K562 (cell line): Measurements from ENCODE around the gene SEC22A. TPM values are rescaled to one million over a fixed set of nuclear protein-coding genes. Genes with fewer than 3 reads are reported as not detected.

Source experiments
- HDAC8 ChIP-seq: fragments of 450-650 bp; IDR thresholded peaks from 2 replicates; pipeline ENCODE4 v1.6.1; 2016; ENCODE audit warnings: mild to moderate bottlenecking, missing genetic modification characterization, moderate library complexity, missing compliant biosample characterization
- HNRNPUL1 ChIP-seq: fragments of 200-400 bp; formaldehyde crosslinking; IDR thresholded peaks from 2 replicates; pipeline ENCODE4 v1.6.1; 2017; ENCODE audit warnings: low read length
- IRF2 ChIP-seq: sonication (generic); formaldehyde crosslinking; IDR thresholded peaks from 2 replicates; pipeline ENCODE4 v1.8.1; 2022; ENCODE audit warnings: mild to moderate bottlenecking, missing genetic modification reagents
- JUND ChIP-seq, 2 experiments: IDR thresholded peaks; 2 replicates in 1 of 2; 3 replicates in 1 of 2; pipeline ENCODE4 v1.6.1; 2011; ENCODE audit warnings: borderline replicate concordance in 2 of 2, low read depth in 2 of 2, low read length in 2 of 2, improper control_type of control experiment in 1 of 2, missing biosample characterization in 1 of 2, missing genetic modification characterization in 1 of 2, missing genetic modification reagents in 1 of 2
- KLF13 ChIP-seq: fragments of 450-650 bp; IDR thresholded peaks from 2 replicates; pipeline ENCODE4 v1.6.1; 2016; ENCODE audit warnings: missing genetic modification characterization, low read depth, mild to moderate bottlenecking, missing compliant biosample characterization, moderate library complexity, borderline replicate concordance
- OTX1 ChIP-seq: fragments of 450-650 bp; formaldehyde crosslinking; IDR thresholded peaks from 2 replicates; pipeline ENCODE4 v1.4.0; 2022; ENCODE audit warnings: mild to moderate bottlenecking
- PHF8 ChIP-seq: fragments of 200-600 bp; sonication (generic); IDR thresholded peaks from 2 replicates; pipeline ENCODE4 v1.6.1; 2012; ENCODE audit warnings: mixed run types, mild to moderate bottlenecking, inconsistent platforms, low read length, moderate library complexity, borderline replicate concordance
- SP1 ChIP-seq: sonication (generic); formaldehyde crosslinking; IDR thresholded peaks from 2 replicates; pipeline ENCODE4 v1.8.1; 2022; ENCODE audit warnings: mild to moderate bottlenecking, missing genetic modification reagents
- SRSF1 ChIP-seq: fragments of 200-400 bp; formaldehyde crosslinking; IDR thresholded peaks from 2 replicates; pipeline ENCODE4 v1.6.1; 2017; ENCODE audit warnings: mild to moderate bottlenecking, low read depth, low read length, moderate library complexity
- ZFP30 ChIP-seq: fragments of 250-450 bp; sonication (Bioruptor Pico); IDR thresholded peaks from 2 replicates; pipeline ENCODE4 v1.8.0; 2022; ENCODE audit warnings: moderate library complexity, mild to moderate bottlenecking, inconsistent platforms, borderline replicate concordance
- polyA plus RNA-seq, 8 experiments: library from polyadenylated mRNA; depleted of rRNA in 4 of 8; stranded (reverse) in 5 of 8; unstranded in 3 of 8; fragments of >200 nt; fragmentation: Nextera tagmentation in 2 of 8; fragmentation: Illumina TruSeq in 1 of 8; extraction: Ambion mirVana in 2 of 8; extraction: Trizol in 1 of 8; gene quantifications; 2 replicates each; pipeline versions ENCODE4 v1.2.1 to v1.2.3, GENCODE V29; 2011 to 2014; ENCODE audit warnings: inconsistent platforms in 1 of 8, missing spikeins in 1 of 8
- total RNA-seq, 7 experiments: library from RNA; depleted of rRNA in 6 of 7; stranded (reverse); fragments of >200 nt in 6 of 7; fragmentation: Illumina TruSeq in 2 of 7; extraction: Trizol in 2 of 7; gene quantifications; 2 replicates each; pipeline versions ENCODE4 v1.2.1 to v1.2.3, GENCODE V29; 2011 to 2021; ENCODE audit warnings: low replicate concordance in 1 of 7
- TF ChIP-seq, protein P1 (sequence below): fragments of 450-650 bp; IDR thresholded peaks from 2 replicates; pipeline ENCODE4 v1.6.1; 2016; ENCODE audit warnings: mild to moderate bottlenecking, moderate library complexity
- TF ChIP-seq, protein P2 (sequence below): fragments of 450-650 bp; IDR thresholded peaks from 2 replicates; pipeline ENCODE4 v1.6.1; 2016; ENCODE audit warnings: borderline replicate concordance

The SEC22A gene
- total and polyA plus RNA-seq, 9 of the 15 experiments (the other 6 are each of a cell fraction or from before 2014, with no cell fraction given): 7.9 to 44.5 (median 20.5) TPM

DNA sequence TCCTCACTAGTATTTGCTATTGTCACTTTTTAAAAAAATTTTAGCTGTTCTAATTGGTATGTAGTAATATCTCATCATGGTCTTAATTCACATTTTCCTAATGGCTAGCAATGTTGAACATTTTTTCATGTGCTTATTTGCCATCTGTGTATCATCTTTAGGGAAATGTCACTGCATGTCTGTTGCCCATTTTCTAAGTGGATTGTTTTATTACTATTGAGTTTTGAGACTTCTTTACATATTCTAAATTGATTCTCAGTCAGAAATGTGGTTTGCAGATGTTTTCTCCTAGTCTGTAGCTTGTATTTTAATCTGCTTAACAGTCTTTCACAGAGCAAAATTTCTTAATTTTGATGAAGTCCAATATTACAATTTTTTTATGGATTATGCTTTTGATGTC lies 33.6 kb upstream of the SEC22A start (continued):
- TF ChIP-seq, protein P1, sequence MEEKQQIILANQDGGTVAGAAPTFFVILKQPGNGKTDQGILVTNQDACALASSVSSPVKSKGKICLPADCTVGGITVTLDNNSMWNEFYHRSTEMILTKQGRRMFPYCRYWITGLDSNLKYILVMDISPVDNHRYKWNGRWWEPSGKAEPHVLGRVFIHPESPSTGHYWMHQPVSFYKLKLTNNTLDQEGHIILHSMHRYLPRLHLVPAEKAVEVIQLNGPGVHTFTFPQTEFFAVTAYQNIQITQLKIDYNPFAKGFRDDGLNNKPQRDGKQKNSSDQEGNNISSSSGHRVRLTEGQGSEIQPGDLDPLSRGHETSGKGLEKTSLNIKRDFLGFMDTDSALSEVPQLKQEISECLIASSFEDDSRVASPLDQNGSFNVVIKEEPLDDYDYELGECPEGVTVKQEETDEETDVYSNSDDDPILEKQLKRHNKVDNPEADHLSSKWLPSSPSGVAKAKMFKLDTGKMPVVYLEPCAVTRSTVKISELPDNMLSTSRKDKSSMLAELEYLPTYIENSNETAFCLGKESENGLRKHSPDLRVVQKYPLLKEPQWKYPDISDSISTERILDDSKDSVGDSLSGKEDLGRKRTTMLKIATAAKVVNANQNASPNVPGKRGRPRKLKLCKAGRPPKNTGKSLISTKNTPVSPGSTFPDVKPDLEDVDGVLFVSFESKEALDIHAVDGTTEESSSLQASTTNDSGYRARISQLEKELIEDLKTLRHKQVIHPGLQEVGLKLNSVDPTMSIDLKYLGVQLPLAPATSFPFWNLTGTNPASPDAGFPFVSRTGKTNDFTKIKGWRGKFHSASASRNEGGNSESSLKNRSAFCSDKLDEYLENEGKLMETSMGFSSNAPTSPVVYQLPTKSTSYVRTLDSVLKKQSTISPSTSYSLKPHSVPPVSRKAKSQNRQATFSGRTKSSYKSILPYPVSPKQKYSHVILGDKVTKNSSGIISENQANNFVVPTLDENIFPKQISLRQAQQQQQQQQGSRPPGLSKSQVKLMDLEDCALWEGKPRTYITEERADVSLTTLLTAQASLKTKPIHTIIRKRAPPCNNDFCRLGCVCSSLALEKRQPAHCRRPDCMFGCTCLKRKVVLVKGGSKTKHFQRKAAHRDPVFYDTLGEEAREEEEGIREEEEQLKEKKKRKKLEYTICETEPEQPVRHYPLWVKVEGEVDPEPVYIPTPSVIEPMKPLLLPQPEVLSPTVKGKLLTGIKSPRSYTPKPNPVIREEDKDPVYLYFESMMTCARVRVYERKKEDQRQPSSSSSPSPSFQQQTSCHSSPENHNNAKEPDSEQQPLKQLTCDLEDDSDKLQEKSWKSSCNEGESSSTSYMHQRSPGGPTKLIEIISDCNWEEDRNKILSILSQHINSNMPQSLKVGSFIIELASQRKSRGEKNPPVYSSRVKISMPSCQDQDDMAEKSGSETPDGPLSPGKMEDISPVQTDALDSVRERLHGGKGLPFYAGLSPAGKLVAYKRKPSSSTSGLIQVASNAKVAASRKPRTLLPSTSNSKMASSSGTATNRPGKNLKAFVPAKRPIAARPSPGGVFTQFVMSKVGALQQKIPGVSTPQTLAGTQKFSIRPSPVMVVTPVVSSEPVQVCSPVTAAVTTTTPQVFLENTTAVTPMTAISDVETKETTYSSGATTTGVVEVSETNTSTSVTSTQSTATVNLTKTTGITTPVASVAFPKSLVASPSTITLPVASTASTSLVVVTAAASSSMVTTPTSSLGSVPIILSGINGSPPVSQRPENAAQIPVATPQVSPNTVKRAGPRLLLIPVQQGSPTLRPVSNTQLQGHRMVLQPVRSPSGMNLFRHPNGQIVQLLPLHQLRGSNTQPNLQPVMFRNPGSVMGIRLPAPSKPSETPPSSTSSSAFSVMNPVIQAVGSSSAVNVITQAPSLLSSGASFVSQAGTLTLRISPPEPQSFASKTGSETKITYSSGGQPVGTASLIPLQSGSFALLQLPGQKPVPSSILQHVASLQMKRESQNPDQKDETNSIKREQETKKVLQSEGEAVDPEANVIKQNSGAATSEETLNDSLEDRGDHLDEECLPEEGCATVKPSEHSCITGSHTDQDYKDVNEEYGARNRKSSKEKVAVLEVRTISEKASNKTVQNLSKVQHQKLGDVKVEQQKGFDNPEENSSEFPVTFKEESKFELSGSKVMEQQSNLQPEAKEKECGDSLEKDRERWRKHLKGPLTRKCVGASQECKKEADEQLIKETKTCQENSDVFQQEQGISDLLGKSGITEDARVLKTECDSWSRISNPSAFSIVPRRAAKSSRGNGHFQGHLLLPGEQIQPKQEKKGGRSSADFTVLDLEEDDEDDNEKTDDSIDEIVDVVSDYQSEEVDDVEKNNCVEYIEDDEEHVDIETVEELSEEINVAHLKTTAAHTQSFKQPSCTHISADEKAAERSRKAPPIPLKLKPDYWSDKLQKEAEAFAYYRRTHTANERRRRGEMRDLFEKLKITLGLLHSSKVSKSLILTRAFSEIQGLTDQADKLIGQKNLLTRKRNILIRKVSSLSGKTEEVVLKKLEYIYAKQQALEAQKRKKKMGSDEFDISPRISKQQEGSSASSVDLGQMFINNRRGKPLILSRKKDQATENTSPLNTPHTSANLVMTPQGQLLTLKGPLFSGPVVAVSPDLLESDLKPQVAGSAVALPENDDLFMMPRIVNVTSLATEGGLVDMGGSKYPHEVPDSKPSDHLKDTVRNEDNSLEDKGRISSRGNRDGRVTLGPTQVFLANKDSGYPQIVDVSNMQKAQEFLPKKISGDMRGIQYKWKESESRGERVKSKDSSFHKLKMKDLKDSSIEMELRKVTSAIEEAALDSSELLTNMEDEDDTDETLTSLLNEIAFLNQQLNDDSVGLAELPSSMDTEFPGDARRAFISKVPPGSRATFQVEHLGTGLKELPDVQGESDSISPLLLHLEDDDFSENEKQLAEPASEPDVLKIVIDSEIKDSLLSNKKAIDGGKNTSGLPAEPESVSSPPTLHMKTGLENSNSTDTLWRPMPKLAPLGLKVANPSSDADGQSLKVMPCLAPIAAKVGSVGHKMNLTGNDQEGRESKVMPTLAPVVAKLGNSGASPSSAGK: no peak
- no peak for TF ChIP-seq KLF13 (tag)
- TF ChIP-seq ZFP30 (CRISPR knock-in tag): no peak
- TF ChIP-seq PHF8: no peak
- TF ChIP-seq OTX1 (CRISPR knock-in tag): no peak
- no peak for TF ChIP-seq SP1 (CRISPR knock-in tag)
- no peak for TF ChIP-seq HNRNPUL1
- no peak for TF ChIP-seq IRF2 (CRISPR knock-in tag)
- no peak for TF ChIP-seq JUND (IDR thresholded peaks at IDR 0.05; ENCODE audit: borderline replicate concordance, low read depth, low read length)
- TF ChIP-seq JUND (tag; IDR thresholded peaks at IDR 0.05; ENCODE audit: borderline replicate concordance, low read depth, low read length): no peak
- TF ChIP-seq, protein P2, sequence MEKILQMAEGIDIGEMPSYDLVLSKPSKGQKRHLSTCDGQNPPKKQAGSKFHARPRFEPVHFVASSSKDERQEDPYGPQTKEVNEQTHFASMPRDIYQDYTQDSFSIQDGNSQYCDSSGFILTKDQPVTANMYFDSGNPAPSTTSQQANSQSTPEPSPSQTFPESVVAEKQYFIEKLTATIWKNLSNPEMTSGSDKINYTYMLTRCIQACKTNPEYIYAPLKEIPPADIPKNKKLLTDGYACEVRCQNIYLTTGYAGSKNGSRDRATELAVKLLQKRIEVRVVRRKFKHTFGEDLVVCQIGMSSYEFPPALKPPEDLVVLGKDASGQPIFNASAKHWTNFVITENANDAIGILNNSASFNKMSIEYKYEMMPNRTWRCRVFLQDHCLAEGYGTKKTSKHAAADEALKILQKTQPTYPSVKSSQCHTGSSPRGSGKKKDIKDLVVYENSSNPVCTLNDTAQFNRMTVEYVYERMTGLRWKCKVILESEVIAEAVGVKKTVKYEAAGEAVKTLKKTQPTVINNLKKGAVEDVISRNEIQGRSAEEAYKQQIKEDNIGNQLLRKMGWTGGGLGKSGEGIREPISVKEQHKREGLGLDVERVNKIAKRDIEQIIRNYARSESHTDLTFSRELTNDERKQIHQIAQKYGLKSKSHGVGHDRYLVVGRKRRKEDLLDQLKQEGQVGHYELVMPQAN: no peak
- TF ChIP-seq HDAC8 (tag): no peak
- TF ChIP-seq SRSF1: no peak
